ENCODE results near the gene CADM2.

Gene CADM2

GRCh38 chr3:85164436-85164835, 205.6 kb downstream of the CADM2 start:
- H3K4me3 ChIP-seq (ENCODE audit: control insufficient read depth, low read depth, low read length): no peak overlapping the region
- TF ChIP-seq, protein P1, sequence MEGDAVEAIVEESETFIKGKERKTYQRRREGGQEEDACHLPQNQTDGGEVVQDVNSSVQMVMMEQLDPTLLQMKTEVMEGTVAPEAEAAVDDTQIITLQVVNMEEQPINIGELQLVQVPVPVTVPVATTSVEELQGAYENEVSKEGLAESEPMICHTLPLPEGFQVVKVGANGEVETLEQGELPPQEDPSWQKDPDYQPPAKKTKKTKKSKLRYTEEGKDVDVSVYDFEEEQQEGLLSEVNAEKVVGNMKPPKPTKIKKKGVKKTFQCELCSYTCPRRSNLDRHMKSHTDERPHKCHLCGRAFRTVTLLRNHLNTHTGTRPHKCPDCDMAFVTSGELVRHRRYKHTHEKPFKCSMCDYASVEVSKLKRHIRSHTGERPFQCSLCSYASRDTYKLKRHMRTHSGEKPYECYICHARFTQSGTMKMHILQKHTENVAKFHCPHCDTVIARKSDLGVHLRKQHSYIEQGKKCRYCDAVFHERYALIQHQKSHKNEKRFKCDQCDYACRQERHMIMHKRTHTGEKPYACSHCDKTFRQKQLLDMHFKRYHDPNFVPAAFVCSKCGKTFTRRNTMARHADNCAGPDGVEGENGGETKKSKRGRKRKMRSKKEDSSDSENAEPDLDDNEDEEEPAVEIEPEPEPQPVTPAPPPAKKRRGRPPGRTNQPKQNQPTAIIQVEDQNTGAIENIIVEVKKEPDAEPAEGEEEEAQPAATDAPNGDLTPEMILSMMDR (conservative IDR thresholded peaks at IDR 0.05; ENCODE audit: control insufficient read depth, insufficient read depth, low read depth, low read length): no peak
- DNase-seq (ENCODE audit: low read depth): no peak

GRCh38 chr3:85167576-85167975, 208.8 kb downstream of the CADM2 start:
- H3K4me3 ChIP-seq (ENCODE audit: control insufficient read depth, low read depth, low read length): no peak overlapping the region
- TF ChIP-seq, protein P1 (conservative IDR thresholded peaks at IDR 0.05; ENCODE audit: control insufficient read depth, insufficient read depth, low read depth, low read length): no peak

DNA sequence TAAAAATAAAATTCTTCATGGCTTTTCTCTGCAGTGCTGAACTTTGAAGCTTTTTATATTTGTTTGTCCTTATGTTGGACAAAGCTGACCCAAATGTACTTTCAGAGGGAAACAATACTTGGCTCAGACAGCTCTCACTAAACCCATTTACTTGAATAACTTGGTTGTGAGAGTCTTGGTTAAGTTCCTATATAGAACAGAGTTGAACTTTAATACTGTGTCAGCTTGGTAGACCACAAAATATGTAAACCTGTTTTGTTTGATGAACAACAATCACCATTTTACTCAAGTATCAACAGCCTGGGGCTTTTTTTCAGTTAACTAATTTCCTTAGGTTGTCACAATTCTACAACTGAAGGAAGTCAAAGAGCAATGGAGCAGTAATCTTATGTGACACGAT, 211.9 kb downstream of the CADM2 start:
- no peak for DNase-seq (ENCODE audit: low read depth)
- no peak overlapping the region for H3K4me3 ChIP-seq (ENCODE audit: control insufficient read depth, low read depth, low read length)
- TF ChIP-seq, protein P1 (conservative IDR thresholded peaks at IDR 0.05; ENCODE audit: control insufficient read depth, insufficient read depth, low read depth, low read length): no peak

More at GRCh38 chr3:85167576-85167975, 208.8 kb downstream of the CADM2 start:
- no peak for DNase-seq (ENCODE audit: low read depth)

DNA sequence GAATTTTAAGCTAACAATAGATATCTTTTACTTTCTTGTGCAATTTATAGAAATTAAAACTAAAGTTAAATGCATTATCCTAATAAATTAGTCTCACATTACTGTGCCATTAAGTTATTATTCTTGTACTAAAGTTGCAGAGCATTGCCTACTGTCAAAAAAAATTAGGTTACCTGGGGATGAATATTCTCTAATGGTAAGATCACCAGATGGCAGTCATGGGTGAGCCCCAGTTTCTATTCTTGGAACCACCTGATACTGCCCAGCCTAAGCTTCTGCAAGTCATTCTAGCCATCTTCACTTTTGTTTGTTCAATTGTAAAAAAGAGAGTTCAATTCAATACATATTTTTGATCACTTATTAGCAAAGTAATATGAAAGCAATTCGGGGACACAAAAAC, 213.2 kb downstream of the CADM2 start:
- H3K4me3 ChIP-seq (ENCODE audit: control insufficient read depth, low read depth, low read length): no peak overlapping the region
- no peak for DNase-seq (ENCODE audit: low read depth)
- TF ChIP-seq, protein P1 (conservative IDR thresholded peaks at IDR 0.05; ENCODE audit: control insufficient read depth, insufficient read depth, low read depth, low read length): no peak

DNA sequence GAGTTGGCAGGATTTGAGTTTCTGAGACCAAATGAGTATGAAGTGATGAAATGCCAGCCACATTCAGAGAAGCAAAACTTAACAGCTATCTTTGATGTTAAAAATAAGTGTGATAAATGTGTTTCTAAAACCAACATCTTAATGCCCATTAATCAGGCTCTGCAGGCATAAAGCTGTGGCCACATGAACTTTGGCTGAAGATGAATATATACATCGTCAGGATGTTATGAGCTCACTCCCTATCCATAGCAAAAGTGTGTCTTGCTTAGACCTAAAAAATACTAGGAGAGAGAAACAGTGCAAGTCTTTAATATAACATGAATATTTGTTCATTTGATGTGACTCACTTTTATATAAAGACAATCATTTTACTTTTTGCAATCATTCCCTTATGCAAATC, 218.0 kb downstream of the CADM2 start:
- H3K4me3 ChIP-seq (ENCODE audit: control insufficient read depth, low read depth, low read length): no peak overlapping the region
- TF ChIP-seq, protein P1 (conservative IDR thresholded peaks at IDR 0.05; ENCODE audit: control insufficient read depth, insufficient read depth, low read depth, low read length): no peak
- DNase-seq (ENCODE audit: low read depth): no peak

DNA sequence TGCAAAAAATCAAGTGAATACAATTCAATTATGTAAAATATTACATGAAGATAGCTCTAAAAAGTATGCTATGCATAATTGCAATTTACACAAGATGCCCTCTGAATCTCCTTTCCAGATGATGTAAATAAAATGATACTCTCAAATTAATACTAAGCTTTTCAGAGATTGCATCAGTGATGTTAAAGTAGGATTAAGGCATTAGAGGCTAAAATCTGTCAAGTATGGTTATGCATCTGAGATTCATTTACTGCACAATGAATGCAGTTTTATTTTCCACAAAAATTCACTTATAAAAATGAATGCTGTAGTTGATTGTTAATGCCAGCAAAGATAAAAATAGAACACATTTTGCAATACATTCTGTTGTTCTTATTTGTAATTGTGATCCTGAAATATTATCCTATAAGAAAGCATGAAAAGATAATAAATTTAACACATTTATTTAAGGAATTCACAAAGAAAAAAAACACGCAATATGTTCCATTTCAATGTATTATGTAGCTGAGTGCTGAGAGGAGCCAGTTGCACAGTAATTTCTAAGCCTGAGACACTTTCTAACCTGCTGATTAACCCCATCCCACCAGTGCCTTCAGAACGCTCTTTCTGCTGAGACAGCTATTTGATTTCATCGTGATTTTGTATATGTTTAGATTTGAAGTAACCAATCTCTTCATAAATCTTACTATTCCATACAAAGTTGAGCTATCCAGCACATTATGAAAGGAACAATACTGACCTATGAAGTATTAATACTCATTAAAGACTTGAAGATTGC, 224.4 kb downstream of the CADM2 start:
- no peak overlapping the region for H3K4me3 ChIP-seq (ENCODE audit: control insufficient read depth, low read depth, low read length)
- DNase-seq (ENCODE audit: low read depth): no peak
- TF ChIP-seq, protein P1 (conservative IDR thresholded peaks at IDR 0.05; ENCODE audit: control insufficient read depth, insufficient read depth, low read depth, low read length): no peak

Measured in fibroblast of mammary gland (primary cell).